Heart right ventricle (tissue), 16 donors: Measurements from ENCODE around the gene RGL2. TPM values are rescaled to one million over a fixed set of nuclear protein-coding genes. Genes with fewer than 3 reads are reported as not detected.

Experiments
- ATAC-seq, 8 donors: fragments of 200-7000 bp; cut with Tn5 transposase; one replicate each; pipeline ENCODE4 v1.9.1; 2020; ENCODE audit warnings: mild to moderate bottlenecking in 8 of 8, moderate library complexity in 8 of 8, moderate number of reproducible peaks in 1 of 8
- DNase-seq, 2 donors: peaks; one replicate each; pipeline ENCODE4 v3.0.0-alpha.2; 2020
- H3K27ac ChIP-seq, 10 donors: fragments of 200-600 bp; sonication (generic) in 2 of 10; one replicate each; pipeline versions ENCODE4 v1.5.0 to v1.8.0; 2020 to 2022; ENCODE audit warnings: mild to moderate bottlenecking in 3 of 10
- H3K27me3 ChIP-seq, 7 donors: fragments of 200-600 bp; one replicate each; pipeline ENCODE4 v1.8.0; 2021 to 2022; ENCODE audit warnings: mild to moderate bottlenecking in 2 of 7
- H3K36me3 ChIP-seq, 9 donors: fragments of 200-600 bp; sonication (generic) in 1 of 9; one replicate each; pipeline versions ENCODE4 v1.5.0 to v1.8.0; 2020 to 2022; ENCODE audit warnings: mild to moderate bottlenecking in 2 of 9
- H3K4me1 ChIP-seq, 9 donors: fragments of 200-600 bp; sonication (generic) in 1 of 9; one replicate each; pipeline versions ENCODE4 v1.5.0 to v1.8.0; 2020 to 2022; ENCODE audit warnings: mild to moderate bottlenecking in 4 of 9
- H3K4me3 ChIP-seq, 10 donors: fragments of 200-600 bp; sonication (generic) in 2 of 10; one replicate each; pipeline versions ENCODE4 v1.5.0 to v1.8.0; 2020 to 2022; ENCODE audit warnings: mild to moderate bottlenecking in 7 of 10, moderate library complexity in 2 of 10
- H3K9me3 ChIP-seq, 11 donors: fragments of 200-600 bp in 10 of 11; sonication (generic) in 2 of 11; one replicate each; pipeline versions ENCODE4 v1.5.0 to v1.8.0; 2013 to 2022; ENCODE audit warnings: mild to moderate bottlenecking in 2 of 11, control low read depth in 1 of 11, moderate library complexity in 1 of 11
- WGBS, 2 donors: extraction: QIAGEN DNeasy Blood & Tissue Kit; methylation state at CpG; one replicate each; pipeline ENCODE4 v1.1.7; 2013; ENCODE audit warnings: inconsistent platforms in 1 of 2; 5-methylcytosine and 5-hydroxymethylcytosine counted together
- intact Hi-C, 10 donors: fragments of 100-400 bp; cut with DNase I; formaldehyde crosslinking; loops; one replicate each; pipeline versions ENCODE4 v1.11.1 to v1.14.2; 2022
- polyA plus RNA-seq, 2 donors: library from polyadenylated mRNA; stranded (reverse); fragments of 200-250 nt; gene quantifications; one replicate each; pipeline ENCODE4 v1.2.3, GENCODE V29; 2013
- total RNA-seq, 10 donors: library from RNA; stranded (reverse); fragmentation: NEBNext Ultra II Directional in 3 of 10; extraction: Animal tissue kit (Norgen Biotek cat#: 25700) in 3 of 10; gene quantifications; one replicate each; pipeline versions ENCODE4 v1.2.1 to v1.2.4, GENCODE V29; 2021 to 2023
- TF ChIP-seq, protein P1 (sequence below), 9 donors: fragments of 200-600 bp; sonication (generic) in 2 of 9; IDR thresholded peaks; one replicate each; pipeline versions ENCODE4 v1.5.0 to v1.8.0; 2021 to 2022; ENCODE audit warnings: antibody characterized with exemption in 9 of 9, mild to moderate bottlenecking in 5 of 9, moderate library complexity in 1 of 9
- donor health status: Arrhythmogenic right ventricular cardiomyopathy.
- donor health status: ischemic (EF 13 %, LVEDD 7.1; RV severe dilation, severe dysfunction).
- donor health status: healthy with polysubstance abuse.
- donor health status: DM: no; HTN: yes; CAD: no.
- donor health status: DM: no; HTN: no; CAD: no.
- donor health status: ischemic (EF 25% LVEDD 6.9; RV normal size, moderate dysfunction).
- donor health status: ischemic (EF 25% LVEDD 5.7; RV mildly dilated, moderate dysfunction).
- donor health status: healthy.
- donor health status: DM: yes; HTN: yes; CAD: no.
- donor health status: Ischemic cardiomyopathy.
- donor health status: ischemic (EF 35%, LVEDD 5.7; RV mildly dilated, moderate dysfunction).
- donor health status: nonischemic (EF 11% LVEDD 7.7; RV severe dilation, severe dysfunction).
- donor health status: DM: yes; HTN: yes; CAD: no.
- donor health status: PGD.
- donor health status: ischemic (EF 29% LVEDD 5.4; RV normal size, mild dysfunction).
- donor health status: nonischemic (EF 23%, LVEDD 6.1; RV moderate dilation, normal function).

RGL2 gene
- total and polyA plus RNA-seq, 12 donors = 40.7 to 79.8 (median 51.9) TPM

DNA sequence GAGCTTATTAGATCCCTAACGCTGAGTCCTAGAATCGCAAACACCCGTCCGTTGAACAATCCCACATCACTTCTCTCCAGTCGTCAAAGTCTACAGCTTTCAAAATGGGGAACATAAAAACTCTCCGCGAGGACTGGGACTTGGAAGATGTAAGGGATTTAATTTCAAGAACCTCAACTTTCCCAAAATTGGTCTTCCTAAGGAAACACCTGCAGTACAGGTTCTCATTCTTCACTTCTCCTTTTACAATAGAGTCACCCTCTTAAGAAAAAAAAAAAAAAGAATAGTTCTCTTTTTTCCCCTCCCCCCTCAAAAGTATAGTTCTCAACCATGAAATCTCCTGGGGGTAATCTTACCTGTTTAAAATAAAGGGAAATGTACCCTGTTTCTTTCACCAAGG lies 25.4 kb upstream of the RGL2 start:
- H3K27me3 ChIP-seq = no peaks in the 10 kb centered on the region
- peak overlapping the region in 6 of 10 donors; percentile 67 to 81 (median 72) for H3K4me3 ChIP-seq
- intact Hi-C loops = no loop called here
- TF ChIP-seq, protein P1, sequence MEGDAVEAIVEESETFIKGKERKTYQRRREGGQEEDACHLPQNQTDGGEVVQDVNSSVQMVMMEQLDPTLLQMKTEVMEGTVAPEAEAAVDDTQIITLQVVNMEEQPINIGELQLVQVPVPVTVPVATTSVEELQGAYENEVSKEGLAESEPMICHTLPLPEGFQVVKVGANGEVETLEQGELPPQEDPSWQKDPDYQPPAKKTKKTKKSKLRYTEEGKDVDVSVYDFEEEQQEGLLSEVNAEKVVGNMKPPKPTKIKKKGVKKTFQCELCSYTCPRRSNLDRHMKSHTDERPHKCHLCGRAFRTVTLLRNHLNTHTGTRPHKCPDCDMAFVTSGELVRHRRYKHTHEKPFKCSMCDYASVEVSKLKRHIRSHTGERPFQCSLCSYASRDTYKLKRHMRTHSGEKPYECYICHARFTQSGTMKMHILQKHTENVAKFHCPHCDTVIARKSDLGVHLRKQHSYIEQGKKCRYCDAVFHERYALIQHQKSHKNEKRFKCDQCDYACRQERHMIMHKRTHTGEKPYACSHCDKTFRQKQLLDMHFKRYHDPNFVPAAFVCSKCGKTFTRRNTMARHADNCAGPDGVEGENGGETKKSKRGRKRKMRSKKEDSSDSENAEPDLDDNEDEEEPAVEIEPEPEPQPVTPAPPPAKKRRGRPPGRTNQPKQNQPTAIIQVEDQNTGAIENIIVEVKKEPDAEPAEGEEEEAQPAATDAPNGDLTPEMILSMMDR (IDR thresholded peaks at IDR 0.05) = no peak
- H3K9me3 ChIP-seq = no peaks in the 10 kb centered on the region
- ATAC-seq (no peak), DNase-seq (no peak)
- 34 to 44% methylated on average over 7 of the region's 7 CpGs for WGBS, 2 donors
- peak overlapping the region in 3 of 10 donors; percentile 88 to 93 (median 92) for H3K27ac ChIP-seq
- H3K36me3 ChIP-seq = peaks cover 0 to 25% (median 11%) of the 10 kb centered on the region in 9 donors
- H3K4me1 ChIP-seq = peaks cover 15 to 44% (median 34%) of the 10 kb centered on the region in 9 donors

DNA sequence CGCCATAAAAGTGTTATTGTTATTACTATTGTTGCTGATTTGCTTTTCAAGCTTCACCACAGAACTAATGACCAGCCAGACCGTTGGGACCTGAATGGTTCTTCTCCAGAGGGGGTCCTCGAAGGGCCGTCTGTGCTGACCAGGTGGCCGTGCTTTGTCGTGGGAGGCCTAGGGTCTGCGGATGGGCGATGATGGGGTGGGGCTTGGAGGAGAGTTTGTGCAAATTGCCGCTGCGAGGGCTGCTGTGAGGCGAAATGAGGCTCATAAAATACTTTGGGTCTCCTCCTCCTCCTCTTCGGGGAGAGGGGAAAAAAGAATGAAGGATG lies 24.8 kb upstream of the RGL2 start:
- H3K27me3 ChIP-seq = no peaks in the 10 kb centered on the region
- no peak for ATAC-seq
- TF ChIP-seq, protein P1 (IDR thresholded peaks at IDR 0.05) = no peak
- DNase-seq = peak in 1 of 2 donors; percentile 33
- H3K9me3 ChIP-seq = no peaks in the 10 kb centered on the region
- H3K4me1 ChIP-seq = peaks cover 15 to 50% (median 40%) of the 10 kb centered on the region in 9 donors
- peak overlapping the region; percentile 14 to 81 (median 69) for H3K4me3 ChIP-seq
- WGBS, 2 donors = 4 to 5% methylated on average over 12 of the region's 12 CpGs
- H3K27ac ChIP-seq = peak overlapping the region in 9 of 10 donors; percentile 80 to 93 (median 89)
- intact Hi-C loops = loop anchor here in 1 of 10 donors (1.0 kb wide), 1 partner anchor 74 kb away; no protein-coding TSS in a partner anchor
- peaks cover 0 to 30% (median 16%) of the 10 kb centered on the region in 9 donors for H3K36me3 ChIP-seq

DNA sequence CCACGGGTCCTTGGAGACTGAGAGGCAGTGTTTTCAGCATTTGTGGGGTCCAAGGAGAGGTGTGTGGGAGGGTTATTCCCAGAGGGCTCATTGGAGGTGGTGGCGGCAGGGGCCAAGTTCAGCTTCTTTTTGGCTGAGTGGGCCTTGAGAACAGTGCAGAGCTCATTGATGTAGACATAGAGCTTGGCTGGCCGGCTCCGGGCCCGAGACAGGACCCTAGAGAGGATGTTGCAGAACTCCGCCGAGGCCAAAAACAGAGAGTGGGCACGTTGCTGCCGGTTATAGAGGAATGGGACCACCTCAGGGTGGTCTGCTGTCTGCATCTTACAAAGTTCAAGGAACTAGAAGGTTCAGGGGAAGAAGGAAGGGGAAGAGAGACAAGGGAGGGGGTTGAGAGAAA lies 22.5 kb upstream of the RGL2 start:
- H3K27me3 ChIP-seq = no peaks in the 10 kb centered on the region
- no peaks in the 10 kb centered on the region for H3K9me3 ChIP-seq
- WGBS, 2 donors = 73 to 77% methylated on average over 9 of the region's 9 CpGs
- DNase-seq = no peak
- peaks cover 0 to 37% (median 17%) of the 10 kb centered on the region in 9 donors for H3K36me3 ChIP-seq
- peak overlapping the region in 7 of 10 donors; percentile 41 to 93 (median 88) for H3K27ac ChIP-seq
- TF ChIP-seq, protein P1 (IDR thresholded peaks at IDR 0.05) = no peak
- H3K4me3 ChIP-seq = peak overlapping the region in 6 of 10 donors; percentile 13 to 75 (median 72)
- intact Hi-C loops = no loop called here
- H3K4me1 ChIP-seq = peaks cover 15 to 65% (median 55%) of the 10 kb centered on the region in 9 donors
- ATAC-seq = no peak

DNA sequence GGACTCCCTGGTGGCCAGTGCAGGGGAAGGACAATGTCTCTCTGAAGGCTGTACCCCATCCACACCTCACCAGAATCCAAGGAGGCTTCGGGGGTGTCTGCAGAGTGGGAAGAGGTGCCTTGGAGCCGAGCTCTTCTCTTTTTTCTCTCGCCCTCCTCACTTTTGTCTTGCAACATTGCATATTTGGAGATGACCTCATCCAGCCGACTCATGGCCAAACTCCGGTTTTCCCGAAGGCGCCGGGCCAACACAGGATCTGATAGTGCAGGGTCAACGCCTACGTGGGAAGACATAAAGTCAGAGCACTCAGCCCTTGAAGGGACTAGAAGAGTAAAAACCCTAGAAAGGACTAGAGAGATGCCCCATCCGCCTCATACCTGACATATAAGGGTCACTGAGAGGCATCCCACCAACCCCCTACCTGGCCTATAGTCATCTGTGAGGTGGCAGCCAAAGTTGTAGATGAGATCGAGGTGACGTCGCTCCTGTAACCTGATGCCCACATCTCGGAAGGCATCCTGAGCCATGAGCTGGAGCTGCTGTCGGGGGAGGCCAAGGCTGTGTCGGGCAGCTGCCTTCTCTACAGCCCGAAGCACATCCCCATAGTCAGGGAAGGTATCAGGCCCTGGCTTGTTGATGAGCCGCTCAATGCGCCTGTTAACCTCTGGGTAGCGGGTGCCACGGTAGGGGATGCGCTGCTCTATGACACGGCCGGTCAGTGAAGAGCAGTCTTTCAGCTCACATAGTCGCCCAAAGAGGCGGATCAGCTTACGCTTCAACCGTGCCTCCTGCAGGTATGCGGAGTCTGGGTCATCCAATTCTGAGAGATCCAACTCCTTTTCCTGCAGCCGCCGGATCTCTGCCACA lies 21.8 kb upstream of the RGL2 start:
- 73% methylated on average over 32 of the region's 32 CpGs for WGBS, 2 donors
- TF ChIP-seq, protein P1 (IDR thresholded peaks at IDR 0.05) = no peak
- H3K27me3 ChIP-seq = no peaks in the 10 kb centered on the region
- intact Hi-C loops = no loop called here
- H3K4me1 ChIP-seq = peaks cover 15 to 68% (median 57%) of the 10 kb centered on the region in 9 donors
- peak overlapping the region in 4 of 10 donors; percentile 13 to 74 (median 69) for H3K4me3 ChIP-seq
- peak overlapping the region in 8 of 10 donors; percentile 23 to 93 (median 56) for H3K27ac ChIP-seq
- DNase-seq = peak; percentile 69
- H3K36me3 ChIP-seq = peaks cover 0 to 41% (median 17%) of the 10 kb centered on the region in 9 donors
- no peak for ATAC-seq
- H3K9me3 ChIP-seq = no peaks in the 10 kb centered on the region
